H1 (cell line): Measurements from ENCODE around the gene TMEM108. TPM values are rescaled to one million over a fixed set of nuclear protein-coding genes. Genes with fewer than 3 reads are reported as not detected.

Experiments
- CTCF ChIA-PET: fragments of 300-600 bp; sonication (Branson Sonifier 250); formaldehyde crosslinking; loops from one replicate; lab custom pipeline; 2021; ENCODE audit not compliant: partially characterized antibody; lab: Charles Lee
- POLR2A ChIA-PET: fragments of 300-600 bp; sonication (Branson Sonifier 250); formaldehyde crosslinking; loops from one replicate; lab custom pipeline; 2021; ENCODE audit warnings: inconsistent platforms; ENCODE audit not compliant: partially characterized antibody; lab: Charles Lee
- DNase-seq, 2 experiments: peaks; one replicate each; pipeline versions ENCODE4 v3.0.0 to v3.0.0-alpha.2; 2010 to 2022; ENCODE audit warnings: low spot score in 2 of 2, low read depth in 1 of 2, mixed read lengths in 1 of 2
- FAIRE-seq: peaks from 2 replicates; lab custom pipeline; 2011; peaks lifted over from hg19 to GRCh38; lab: Jason Lieb, UNC
- H2AFZ ChIP-seq: 2 replicates; pipeline ENCODE4 v1.8.1; 2012; ENCODE audit warnings: low read length, inconsistent platforms
- H2AK5ac ChIP-seq: 2 replicates; pipeline ENCODE4 v1.6.1; 2013; ENCODE audit warnings: low read depth, low read length
- H2BK120ac ChIP-seq: replicated peaks from 2 replicates; pipeline ENCODE3; 2013; ENCODE audit warnings: low read depth, low read length, inconsistent platforms
- H2BK12ac ChIP-seq: 2 replicates; pipeline ENCODE4 v1.6.1; 2013; ENCODE audit warnings: low read depth, low read length
- H2BK15ac ChIP-seq: 2 replicates; pipeline ENCODE4 v1.6.1; 2013; ENCODE audit warnings: low read length
- H2BK20ac ChIP-seq: 2 replicates; pipeline ENCODE4 v1.6.1; 2013; ENCODE audit warnings: low read length
- H2BK5ac ChIP-seq: 2 replicates; pipeline ENCODE4 v1.6.1; 2013; ENCODE audit warnings: low read depth, low read length
- H3K14ac ChIP-seq: 2 replicates; pipeline ENCODE4 v1.6.1; 2013; ENCODE audit warnings: inconsistent platforms; ENCODE audit not compliant: insufficient read length
- H3K18ac ChIP-seq: 2 replicates; pipeline ENCODE4 v1.6.1; 2013; ENCODE audit warnings: low read length; ENCODE audit errors: extremely low read depth
- H3K23ac ChIP-seq: 2 replicates; pipeline ENCODE4 v1.6.1; 2013; ENCODE audit warnings: inconsistent platforms; ENCODE audit not compliant: insufficient read length
- H3K23me2 ChIP-seq: 2 replicates; pipeline ENCODE4 v1.6.1; 2013; ENCODE audit warnings: low read depth, low read length
- H3K27ac ChIP-seq: 2 replicates; pipeline ENCODE4 v1.6.1; 2011; ENCODE audit warnings: low read depth, low read length, inconsistent platforms
- H3K27me3 ChIP-seq, 4 experiments: replicated peaks in 1 of 4; 1 replicate in 1 of 4; 2 replicates in 3 of 4; pipeline versions ENCODE4 v1.6.1 to v1.8.1; 2011 to 2013; ENCODE audit warnings: low read length in 3 of 4, mild to moderate bottlenecking in 3 of 4, inconsistent platforms in 2 of 4, mixed read lengths in 2 of 4, moderate library complexity in 1 of 4; ENCODE audit not compliant: control insufficient read depth in 3 of 4, insufficient read depth in 3 of 4; ENCODE audit errors: extremely low read depth in 1 of 4
- H3K36me3 ChIP-seq, 4 experiments: 2 replicates each; pipeline versions ENCODE4 v1.6.1 to v1.8.1; 2011 to 2013; ENCODE audit warnings: mild to moderate bottlenecking in 4 of 4, low read length in 3 of 4, moderate library complexity in 2 of 4, control low read depth in 1 of 4, inconsistent platforms in 1 of 4; ENCODE audit not compliant: insufficient read depth in 4 of 4, control insufficient read depth in 2 of 4
- H3K4ac ChIP-seq: replicated peaks from 2 replicates; pipeline ENCODE3; 2013; ENCODE audit warnings: low read length, low read depth, mixed read lengths, inconsistent platforms; ENCODE audit not compliant: insufficient read length
- H3K4me1 ChIP-seq, 4 experiments: replicated peaks in 1 of 4; 1 replicate in 1 of 4; 2 replicates in 3 of 4; pipeline versions ENCODE4 v1.6.1 to v1.8.1; 2011 to 2013; ENCODE audit warnings: low read length in 3 of 4, inconsistent platforms in 2 of 4, mixed read lengths in 1 of 4; ENCODE audit not compliant: insufficient read depth in 4 of 4, control insufficient read depth in 3 of 4
- H3K4me2 ChIP-seq, 2 experiments: 2 replicates each; pipeline versions ENCODE4 v1.6.1 to v1.8.1; 2011 to 2013; ENCODE audit warnings: low read depth in 2 of 2, low read length in 2 of 2, control low read depth in 1 of 2, inconsistent platforms in 1 of 2, mild to moderate bottlenecking in 1 of 2; ENCODE audit not compliant: insufficient read depth in 1 of 2
- H3K4me3 ChIP-seq, 4 experiments: fragments of 200-600, 300-600 bp in 1 of 4; sonication (generic), shearing (Covaris generic), sonication (Bioruptor Twin) in 1 of 4; 2 replicates each; pipeline versions ENCODE4 v1.5.1 to v1.8.1; 2011 to 2016; ENCODE audit warnings: low read length in 4 of 4, low read depth in 3 of 4, control low read depth in 2 of 4, inconsistent platforms in 2 of 4, mild to moderate bottlenecking in 2 of 4, mixed read lengths in 1 of 4, moderate library complexity in 1 of 4; ENCODE audit not compliant: insufficient read depth in 2 of 4; ENCODE audit errors: extremely low read depth in 1 of 4
- H3K56ac ChIP-seq: replicated peaks from 2 replicates; pipeline ENCODE3; 2013; ENCODE audit warnings: low read depth, mild to moderate bottlenecking, mixed read lengths, low read length, inconsistent platforms; ENCODE audit not compliant: insufficient read length
- H3K79me1 ChIP-seq: 2 replicates; pipeline ENCODE4 v1.6.1; 2013; ENCODE audit warnings: low read depth, low read length, control low read depth
- H3K79me2 ChIP-seq, 2 experiments: 2 replicates each; pipeline versions ENCODE4 v1.6.1 to v1.8.1; 2012 to 2013; ENCODE audit warnings: low read length in 2 of 2, mild to moderate bottlenecking in 2 of 2, inconsistent platforms in 1 of 2; ENCODE audit not compliant: insufficient read depth in 2 of 2, control insufficient read depth in 1 of 2
- H3K9ac ChIP-seq, 4 experiments: replicated peaks in 1 of 4; 1 replicate in 1 of 4; 2 replicates in 3 of 4; pipeline versions ENCODE4 v1.6.1 to v1.8.1; 2011 to 2013; ENCODE audit warnings: low read depth in 3 of 4, low read length in 3 of 4, control low read depth in 2 of 4, mild to moderate bottlenecking in 2 of 4, moderate library complexity in 2 of 4, inconsistent platforms in 1 of 4; ENCODE audit errors: extremely low read depth in 1 of 4
- H3K9me3 ChIP-seq, 2 experiments: 2 replicates each; pipeline versions ENCODE4 v1.6.1 to v1.8.1; 2012 to 2013; ENCODE audit warnings: mild to moderate bottlenecking in 2 of 2, moderate library complexity in 2 of 2, control low read depth in 1 of 2, inconsistent platforms in 1 of 2, low read depth in 1 of 2, low read length in 1 of 2, mixed read lengths in 1 of 2; ENCODE audit not compliant: insufficient read depth in 2 of 2
- H4K20me1 ChIP-seq, 2 experiments: replicated peaks in 1 of 2; 2 replicates each; pipeline versions ENCODE3 to v1.8.1; 2011 to 2013; ENCODE audit warnings: inconsistent platforms in 2 of 2, low read length in 2 of 2, mild to moderate bottlenecking in 1 of 2; ENCODE audit not compliant: insufficient read depth in 2 of 2, control insufficient read depth in 1 of 2
- H4K5ac ChIP-seq: 2 replicates; pipeline ENCODE4 v1.6.1; 2013; ENCODE audit warnings: low read length, low read depth, mixed read lengths, inconsistent platforms; ENCODE audit not compliant: insufficient read length
- H4K8ac ChIP-seq: 2 replicates; pipeline ENCODE4 v1.8.0; 2013; ENCODE audit warnings: mild to moderate bottlenecking, moderate library complexity, low read length, inconsistent platforms; ENCODE audit not compliant: insufficient read depth; ENCODE audit errors: extremely low read depth
- H4K91ac ChIP-seq: replicated peaks from 2 replicates; pipeline ENCODE3; 2013; ENCODE audit warnings: low read length, mixed read lengths, inconsistent platforms; ENCODE audit not compliant: insufficient read length
- BACH1 ChIP-seq: IDR thresholded peaks from 2 replicates; pipeline ENCODE4 v1.6.1; 2012; ENCODE audit warnings: low read length, improper control_type of control experiment
- BRCA1 ChIP-seq: IDR thresholded peaks from 2 replicates; pipeline ENCODE4 v1.6.1; 2012; ENCODE audit warnings: low read depth, low read length, improper control_type of control experiment
- CTCF ChIP-seq, 3 experiments: IDR thresholded peaks; 1 replicate in 2 of 3; 2 replicates in 1 of 3; pipeline versions ENCODE4 v1.5.1 to v1.6.1; 2011; ENCODE audit warnings: low read length in 3 of 3, mild to moderate bottlenecking in 3 of 3, inconsistent platforms in 2 of 3, low read depth in 1 of 3, moderate library complexity in 1 of 3; ENCODE audit not compliant: insufficient read depth in 1 of 3; ENCODE audit errors: control extremely low read depth in 1 of 3
- GTF2F1 ChIP-seq: IDR thresholded peaks from 2 replicates; pipeline ENCODE4 v1.6.1; 2012; ENCODE audit warnings: low read depth, low read length, improper control_type of control experiment, borderline replicate concordance
- HDAC6 ChIP-seq: IDR thresholded peaks from one replicate; pipeline ENCODE4 v1.7.1; 2012; ENCODE audit warnings: low read depth, mild to moderate bottlenecking, inconsistent platforms, low read length, moderate library complexity
- KDM1A ChIP-seq: fragments of 200-600, 300-600 bp; sonication (generic); IDR thresholded peaks from 2 replicates; pipeline ENCODE4 v1.7.1; 2016; ENCODE audit warnings: mild to moderate bottlenecking, low read length, borderline replicate concordance
- KDM5A ChIP-seq: fragments of 200-600 bp; IDR thresholded peaks from 2 replicates; pipeline ENCODE4 v1.7.1; 2012; ENCODE audit warnings: mild to moderate bottlenecking, low read length, inconsistent platforms, mixed read lengths
- MAFK ChIP-seq: IDR thresholded peaks from 2 replicates; pipeline ENCODE4 v1.6.1; 2012; ENCODE audit warnings: low read depth, mild to moderate bottlenecking, improper control_type of control experiment, low read length
- NANOG ChIP-seq: IDR thresholded peaks from 2 replicates; pipeline ENCODE4 v1.6.1; 2011; ENCODE audit warnings: low read length, low read depth, mild to moderate bottlenecking, inconsistent platforms; ENCODE audit not compliant: insufficient read depth, poor library complexity, severe bottlenecking
- SAP30 ChIP-seq: fragments of 300-600 bp; sonication (generic); IDR thresholded peaks from 2 replicates; pipeline ENCODE4 v1.7.1; 2012; ENCODE audit warnings: low read length, moderate library complexity, mild to moderate bottlenecking, inconsistent platforms; ENCODE audit not compliant: insufficient read depth, insufficient replicate concordance
- SP1 ChIP-seq: IDR thresholded peaks from 2 replicates; pipeline ENCODE4 v1.6.1; 2011; ENCODE audit warnings: low read depth, low read length
- SRF ChIP-seq: IDR thresholded peaks from 2 replicates; pipeline ENCODE4 v1.6.1; 2011; ENCODE audit warnings: mild to moderate bottlenecking, low read depth, low read length, moderate library complexity
- TEAD4 ChIP-seq: IDR thresholded peaks from 2 replicates; pipeline ENCODE4 v1.6.1; 2012; ENCODE audit warnings: low read depth, low read length, inconsistent platforms, mixed read lengths
- WGBS, 2 experiments: shearing (Covaris generic) in 1 of 2; methylation state at CpG; one replicate each; pipeline versions ENCODE4 v1.1.6 to v1.1.7; 2013 to 2015; ENCODE audit warnings: low lambda C conversion rate in 2 of 2, mixed read lengths in 2 of 2, inconsistent platforms in 1 of 2, low coverage in 1 of 2, missing lambda C conversion rate in 1 of 2; ENCODE audit not compliant: insufficient replicate concordance in 2 of 2, insufficient coverage in 1 of 2, insufficient read length in 1 of 2; ENCODE audit errors: extremely low coverage in 1 of 2, missing lambda C conversion rate in 1 of 2; 5-methylcytosine and 5-hydroxymethylcytosine counted together
- polyA plus RNA-seq, 7 experiments: library from polyadenylated mRNA; depleted of rRNA in 3 of 7; stranded (reverse) in 5 of 7; unstranded in 2 of 7; fragments of >200 nt in 5 of 7; fragments of 200-250 nt in 2 of 7; gene quantifications; 1 replicate in 5 of 7; 2 replicates in 1 of 7; 4 replicates in 1 of 7; pipeline versions ENCODE4 v1.2.1 to v1.2.3, GENCODE V29; 2011 to 2013; ENCODE audit warnings: missing spikeins in 2 of 7, mixed read lengths in 2 of 7
- total RNA-seq: library from RNA; stranded (reverse); fragmentation: NEBNext Ultra II Directional; extraction: Animal tissue kit (Norgen Biotek cat#: 25700); gene quantifications from 2 replicates; pipeline ENCODE4 v1.2.1, GENCODE V29; 2021

The TMEM108 gene
- total and polyA plus RNA-seq, 2 of the 8 experiments (the other 6 are each of a cell fraction or from before 2014, with no cell fraction given): 14.3 to 16.2 TPM

GRCh38 chr3:133119176-133119575, 81.0 kb downstream of the TMEM108 start:
- Histone ChIP-seq H3K14ac (no peak overlapping the region), H3K23ac (no peak overlapping the region), H2BK12ac (no peak overlapping the region), H3K9ac (no peak overlapping the region), H3K23me2 (no peaks in the 10 kb centered on the region), H4K20me1 (no peaks in the 10 kb centered on the region), H3K4me1 (peaks cover 0 to 3% (median 0%) of the 10 kb centered on the region in 4 experiments; a peak in 2 of 7 replicates), H2BK5ac (no peak overlapping the region), H3K4ac (no peak overlapping the region), H3K27ac (no peak overlapping the region), H3K56ac (no peak overlapping the region), H3K4me2 (no peak overlapping the region), H4K5ac (no peak overlapping the region), H3K18ac (no peak overlapping the region), H3K27me3 (no peaks in the 10 kb centered on the region), H4K8ac (no peak overlapping the region), H3K79me1 (no peaks in the 10 kb centered on the region), H3K36me3 (no peaks in the 10 kb centered on the region), H2BK20ac (no peak overlapping the region), H4K91ac (no peak overlapping the region), H3K79me2 (no peaks in the 10 kb centered on the region), H3K9me3 (no peaks in the 10 kb centered on the region), H2BK120ac (no peak overlapping the region), H2AK5ac (no peak overlapping the region), H2BK15ac (no peak overlapping the region), H2AFZ (no peak overlapping the region), H3K4me3 (no peak overlapping the region)
- WGBS, 2 experiments: 80% methylated on average over 2 of the region's 2 CpGs; no CpG with 5 or more reads in 1 of the 2 experiments
- ChIA-PET POLR2A (no interaction called here), CTCF (no interaction called here)
- DNase-seq: no peak
- no peak for FAIRE-seq
- TF ChIP-seq SRF (no peak), GTF2F1 (no peak), SAP30 (no peak), TEAD4 (no peak), KDM1A (no peak), KDM5A (no peak), CTCF (IDR thresholded peaks at IDR 0.05; ENCODE audit: control extremely low read depth in 1 of 3, insufficient read depth in 1 of 3, low read depth in 1 of 3, low read length in 3 of 3) (no peak), SP1 (no peak), NANOG (no peak), MAFK (no peak), BACH1 (no peak), BRCA1 (no peak), HDAC6 (no peak)
